T1000 (cell line): ENCODE data around the gene AMHR2.
"Not testable (repeated sequence)": the region's sequence is repeated elsewhere in the genome, so short reads cannot be mapped to it uniquely, and the experiment has no call there.

Source experiments
- DNase-seq: peaks from one replicate; lab custom pipeline; 2025; ENCODE audit warnings: mixed read lengths; lab: John Stamatoyannopoulos, UW

AMHR2 gene

GRCh38 chr12:53415752-53416389 is 7.8 kb upstream of the AMHR2 start:
- DNase-seq: not testable (repeated sequence)

GRCh38 chr12:53417291-53417816 is 6.3 kb upstream of the AMHR2 start:
- DNase-seq: not testable (repeated sequence)

- DNase-seq: no peak
These were observed 5.4 kb upstream of the AMHR2 start for GRCh38 chr12:53418221-53418620.

- DNase-seq: no peak
These were observed 3.9 kb upstream of the AMHR2 start for GRCh38 chr12:53419756-53420155.

GRCh38 chr12:53422247-53422646 is 1.4 kb upstream of the AMHR2 start:
- not testable (repeated sequence) for DNase-seq

- no peak for DNase-seq
These were observed 1.2 kb downstream of the AMHR2 start for GRCh38 chr12:53424626-53425514.

GRCh38 chr12:53425515-53426150 is 2.0 kb downstream of the AMHR2 start:
- DNase-seq: no peak

- DNase-seq: peak; percentile 86
These were observed 4.4 kb downstream of the AMHR2 start for GRCh38 chr12:53427905-53428594.

- DNase-seq: no peak
These were observed 5.1 kb downstream of the AMHR2 start for GRCh38 chr12:53428741-53429140.

GRCh38 chr12:53430116-53430515 is 6.5 kb downstream of the AMHR2 start:
- DNase-seq: no peak

GRCh38 chr12:53431187-53431586 is 7.5 kb downstream of the AMHR2 start:
- no peak for DNase-seq

- not testable (repeated sequence) for DNase-seq
These were observed 11.7 kb downstream of the AMHR2 start for GRCh38 chr12:53435326-53435725.

- DNase-seq: not testable (repeated sequence)
These were observed 15.9 kb downstream of the AMHR2 start for GRCh38 chr12:53439582-53439981.

GRCh38 chr12:53441040-53441833 is 17.6 kb downstream of the AMHR2 start, which contains the start of gene PRR13:
TSS of gene PRR13 (plus strand) at chr12:53441734. CDS start at chr12:53442715, 981 bp downstream.
- DNase-seq: peak; percentile 98

GRCh38 chr12:53443955-53444354 is 20.3 kb downstream of the AMHR2 start:
- DNase-seq: no peak

- not testable (repeated sequence) for DNase-seq
These were observed 21.1 kb downstream of the AMHR2 start for GRCh38 chr12:53444593-53445325.

GRCh38 chr12:53450936-53451335 is 27.3 kb downstream of the AMHR2 start:
- no peak for DNase-seq

- peak; percentile 98 for DNase-seq
These were observed 28.1 kb downstream of the AMHR2 start, which contains the start of gene PCBP2 for GRCh38 chr12:53451661-53452158. TSS of gene PCBP2 (plus strand) at chr12:53452102. CDS start at chr12:53454801, 2,699 bp downstream.

GRCh38 chr12:53452159-53453077 is 28.8 kb downstream of the AMHR2 start:
- peak; percentile 76 for DNase-seq
